ENCODE data around the gene TXNDC12. TPM values are rescaled to one million over a fixed set of nuclear protein-coding genes. Genes with fewer than 3 reads are reported as not detected.

TXNDC12 gene
- total and polyA plus RNA-seq, 7 donors: 11.6 to 24.3 (median 16.0) TPM

DNA sequence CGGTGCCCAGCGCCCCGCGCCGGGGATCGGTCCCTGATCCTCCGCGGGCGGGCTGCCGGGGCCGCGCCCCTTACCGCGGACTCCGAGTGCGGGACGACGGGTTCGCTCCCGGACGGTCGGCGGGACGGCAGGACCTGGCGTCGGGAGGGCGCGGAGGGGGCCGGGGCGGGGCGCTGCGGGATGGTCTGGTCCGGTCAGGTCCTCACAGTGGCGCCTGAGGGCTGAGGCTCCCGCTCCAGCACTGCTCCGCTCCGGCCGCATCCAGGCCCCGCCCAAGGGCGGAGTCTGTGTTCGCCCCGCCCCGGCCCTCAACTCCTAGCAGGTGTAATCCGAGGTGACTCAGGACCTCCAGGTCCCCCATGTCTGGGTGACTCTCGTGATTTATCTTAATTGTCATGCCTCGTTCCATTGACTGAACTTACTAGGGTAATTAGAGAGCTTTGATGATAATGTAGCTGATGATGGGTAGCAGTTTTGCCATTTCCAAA is 64.5 kb downstream of the TXNDC12 start, which contains the start of gene RAB3B:
Gene RAB3B, minus strand, starts transcription at position 223 of the 488 bp plus-strand sequence. CDS start 13,583 bp downstream, outside the sequence.
- H3K4me3 ChIP-seq: peak within 1 kb of the TSS; percentile 63
- H3K9me3 ChIP-seq: no peaks in the 10 kb centered on the region
- TF ChIP-seq, protein P1, sequence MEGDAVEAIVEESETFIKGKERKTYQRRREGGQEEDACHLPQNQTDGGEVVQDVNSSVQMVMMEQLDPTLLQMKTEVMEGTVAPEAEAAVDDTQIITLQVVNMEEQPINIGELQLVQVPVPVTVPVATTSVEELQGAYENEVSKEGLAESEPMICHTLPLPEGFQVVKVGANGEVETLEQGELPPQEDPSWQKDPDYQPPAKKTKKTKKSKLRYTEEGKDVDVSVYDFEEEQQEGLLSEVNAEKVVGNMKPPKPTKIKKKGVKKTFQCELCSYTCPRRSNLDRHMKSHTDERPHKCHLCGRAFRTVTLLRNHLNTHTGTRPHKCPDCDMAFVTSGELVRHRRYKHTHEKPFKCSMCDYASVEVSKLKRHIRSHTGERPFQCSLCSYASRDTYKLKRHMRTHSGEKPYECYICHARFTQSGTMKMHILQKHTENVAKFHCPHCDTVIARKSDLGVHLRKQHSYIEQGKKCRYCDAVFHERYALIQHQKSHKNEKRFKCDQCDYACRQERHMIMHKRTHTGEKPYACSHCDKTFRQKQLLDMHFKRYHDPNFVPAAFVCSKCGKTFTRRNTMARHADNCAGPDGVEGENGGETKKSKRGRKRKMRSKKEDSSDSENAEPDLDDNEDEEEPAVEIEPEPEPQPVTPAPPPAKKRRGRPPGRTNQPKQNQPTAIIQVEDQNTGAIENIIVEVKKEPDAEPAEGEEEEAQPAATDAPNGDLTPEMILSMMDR (IDR thresholded peaks at IDR 0.05): no peak
- H3K36me3 ChIP-seq (ENCODE audit: insufficient read depth in 1 of 2, low read depth in 1 of 2): no peaks in the 10 kb centered on the region
- DNase-seq (peak; percentile 40 to 64), ATAC-seq (peak; percentile 46 to 77 (median 66))
- 0 to 2% (median 1%) methylated on average over 18 to 46 of the region's 46 CpGs for WGBS, 3 donors
- H3K27me3 ChIP-seq (ENCODE audit: insufficient read depth in 3 of 3, low read length in 2 of 3): peaks cover 5 to 37% (median 14%) of the 10 kb centered on the region in 3 donors
- no peak within 1 kb of the TSS for H3K27ac ChIP-seq
- no peaks in the 10 kb centered on the region for H3K4me1 ChIP-seq
- intact Hi-C loops (cut with DNase I): no loop called here

GRCh38 chr1:51989582-51990477 is 65.2 kb downstream of the TXNDC12 start:
- ATAC-seq (peak in 1 of 4 donors; percentile 16), DNase-seq (peak in 1 of 2 donors; percentile 12)
- 8 to 10% (median 8%) methylated on average over 27 to 47 of the region's 47 CpGs for WGBS, 3 donors
- intact Hi-C loops (cut with DNase I): no loop called here
- Histone ChIP-seq H3K9me3 (no peaks in the 10 kb centered on the region), H3K36me3 (ENCODE audit: insufficient read depth in 1 of 2, low read depth in 1 of 2) (no peaks in the 10 kb centered on the region), H3K27me3 (ENCODE audit: insufficient read depth in 3 of 3, low read length in 2 of 3) (peaks cover 5 to 37% (median 14%) of the 10 kb centered on the region in 3 donors), H3K4me3 (peak overlapping the region; percentile 63), H3K4me1 (no peaks in the 10 kb centered on the region), H3K27ac (no peak overlapping the region)
- TF ChIP-seq, protein P1 (IDR thresholded peaks at IDR 0.05): no peak

- Histone ChIP-seq H3K36me3 (ENCODE audit: insufficient read depth in 1 of 2, low read depth in 1 of 2) (no peaks in the 10 kb centered on the region), H3K4me1 (no peaks in the 10 kb centered on the region), H3K27ac (no peak overlapping the region), H3K27me3 (ENCODE audit: insufficient read depth in 3 of 3, low read length in 2 of 3) (peaks cover 5 to 31% (median 14%) of the 10 kb centered on the region in 3 donors), H3K9me3 (no peaks in the 10 kb centered on the region), H3K4me3 (no peak overlapping the region)
- TF ChIP-seq, protein P1 (IDR thresholded peaks at IDR 0.05): no peak
- DNase-seq (no peak), ATAC-seq (no peak)
- intact Hi-C loops (cut with DNase I): no loop called here
These were observed 66.7 kb downstream of the TXNDC12 start for GRCh38 chr1:51988254-51988653.

GRCh38 chr1:51986718-51987117 is 68.3 kb downstream of the TXNDC12 start:
- Histone ChIP-seq H3K4me3 (no peak overlapping the region), H3K9me3 (no peaks in the 10 kb centered on the region), H3K27me3 (ENCODE audit: insufficient read depth in 3 of 3, low read length in 2 of 3) (peaks cover 5 to 16% (median 6%) of the 10 kb centered on the region in 3 donors), H3K27ac (no peak overlapping the region), H3K36me3 (ENCODE audit: insufficient read depth in 1 of 2, low read depth in 1 of 2) (no peaks in the 10 kb centered on the region), H3K4me1 (no peaks in the 10 kb centered on the region)
- no peak for DNase-seq
- 57 to 65% (median 61%) methylated on average over 4 of the region's 4 CpGs for WGBS, 3 donors
- intact Hi-C loops (cut with DNase I): no loop called here
- ATAC-seq: no peak
- TF ChIP-seq, protein P1 (IDR thresholded peaks at IDR 0.05): no peak

Data from psoas muscle (tissue), 8 donors.